K562 (cell line): ENCODE measurements around the gene IFITM2. TPM values are rescaled to one million over a fixed set of nuclear protein-coding genes. Genes with fewer than 3 reads are reported as not detected.

Experiments
- ATAC-seq: fragments of 200-7000 bp; cut with Tn5 transposase; 3 replicates; pipeline ENCODE4 v1.9.1; 2020; ENCODE audit warnings: moderate library complexity
- BruUV-seq: library from RNA; stranded (reverse); fragments of 400-500 nt; replicated peaks from 2 replicates; lab custom pipeline; 2021; lab: Mats Ljungman, UMichigan
- CTCF ChIA-PET: fragments of 300-600 bp; formaldehyde crosslinking; extraction: SDS; loops from one replicate; lab custom pipeline; 2021; ENCODE audit warnings: low intra/inter-chr PET ratio; lab: Yijun Ruan, JAX
- POLR2A ChIA-PET: fragments of 300-600, 350-650 bp; sonication (Branson Sonifier 250); formaldehyde crosslinking; extraction: SDS; loops from one replicate; lab custom pipeline; 2021; ENCODE audit warnings: antibody characterized with exemption, inconsistent platforms; lab: Yijun Ruan, JAX
- DNase-seq, 4 experiments: peaks; one replicate each; pipeline versions ENCODE4 v3.0.0 to v3.0.0-alpha.2; 2011 to 2018; ENCODE audit warnings: low spot score in 3 of 4, mixed read lengths in 3 of 4; ENCODE audit errors: extremely low read depth in 1 of 4
- FAIRE-seq: peaks from 2 replicates; lab custom pipeline; 2011; peaks lifted over from hg19 to GRCh38; lab: Jason Lieb, UNC
- H2AFZ ChIP-seq: 2 replicates; pipeline ENCODE4 v1.6.0; 2011; ENCODE audit warnings: low read depth, low read length, control low read depth, inconsistent platforms
- H3K27ac ChIP-seq: fragments of 200-600 bp; 3 replicates; pipeline ENCODE4 v1.8.0; 2011; ENCODE audit warnings: low read depth, mild to moderate bottlenecking, control low read depth, inconsistent platforms, low read length, moderate library complexity, mixed read lengths; ENCODE audit errors: extremely low read depth
- H3K27me3 ChIP-seq, 2 experiments: fragments of 300-600 bp in 1 of 2; 2 replicates in 1 of 2; 3 replicates in 1 of 2; pipeline versions ENCODE4 v1.6.0 to v1.8.0; 2011; ENCODE audit warnings: inconsistent platforms in 2 of 2, low read length in 2 of 2, mild to moderate bottlenecking in 1 of 2, mixed read lengths in 1 of 2, moderate library complexity in 1 of 2; ENCODE audit not compliant: control insufficient read depth in 2 of 2, insufficient read depth in 2 of 2
- H3K36me3 ChIP-seq: fragments of 300-600 bp; 3 replicates; pipeline ENCODE4 v1.8.0; 2011; ENCODE audit warnings: mild to moderate bottlenecking, low read length, inconsistent platforms; ENCODE audit not compliant: control insufficient read depth, insufficient read depth
- H3K4me1 ChIP-seq, 2 experiments: fragments of 200-600 bp in 1 of 2; replicated peaks in 1 of 2; 2 replicates in 1 of 2; 3 replicates in 1 of 2; pipeline versions ENCODE4 v1.5.1 to v1.8.0; 2011; ENCODE audit warnings: inconsistent platforms in 2 of 2, low read length in 2 of 2, mild to moderate bottlenecking in 1 of 2, mixed read lengths in 1 of 2, moderate library complexity in 1 of 2; ENCODE audit not compliant: control insufficient read depth in 2 of 2, insufficient read depth in 2 of 2
- H3K4me2 ChIP-seq: 2 replicates; pipeline ENCODE4 v1.6.1; 2011; ENCODE audit warnings: low read length, control low read depth, inconsistent platforms, mixed read lengths; ENCODE audit not compliant: insufficient read depth
- H3K4me3 ChIP-seq: fragments of 200-600 bp; sonication (generic), shearing (Covaris generic); 2 replicates; pipeline ENCODE4 v1.5.1; 2016; ENCODE audit warnings: control low read depth, inconsistent platforms
- H3K79me2 ChIP-seq: fragments of 200-600 bp; 3 replicates; pipeline ENCODE4 v1.8.0; 2011; ENCODE audit warnings: low read length, inconsistent platforms; ENCODE audit not compliant: control insufficient read depth, insufficient read depth
- H3K9ac ChIP-seq, 2 experiments: 2 replicates each; pipeline versions ENCODE4 v1.6.0 to v1.6.1; 2011; ENCODE audit warnings: low read depth in 2 of 2, low read length in 2 of 2, control low read depth in 1 of 2, inconsistent platforms in 1 of 2, mild to moderate bottlenecking in 1 of 2, mixed read lengths in 1 of 2; ENCODE audit not compliant: insufficient read depth in 1 of 2
- H3K9me1 ChIP-seq: one replicate; pipeline ENCODE4 v1.6.0; 2011; ENCODE audit warnings: inconsistent platforms, mild to moderate bottlenecking, low read length, moderate library complexity; ENCODE audit not compliant: control insufficient read depth, insufficient read depth
- H3K9me3 ChIP-seq: replicated peaks from 2 replicates; pipeline ENCODE4 v1.5.1; 2011; ENCODE audit warnings: low read depth, low read length, inconsistent platforms; ENCODE audit not compliant: control insufficient read depth, insufficient read depth
- H4K20me1 ChIP-seq: replicated peaks from 2 replicates; pipeline ENCODE4 v1.6.1; 2011; ENCODE audit warnings: low read length, inconsistent platforms, mixed read lengths; ENCODE audit not compliant: control insufficient read depth, insufficient read depth
- ATF4 ChIP-seq: fragments of 450-650 bp; formaldehyde crosslinking; IDR thresholded peaks from 2 replicates; pipeline ENCODE4 v1.4.0; 2022; ENCODE audit warnings: mild to moderate bottlenecking, moderate library complexity
- BCLAF1 ChIP-seq, 2 experiments: fragments of 450-650 bp in 1 of 2; IDR thresholded peaks; 2 replicates each; pipeline ENCODE4 v1.6.1; 2011 to 2017; ENCODE audit warnings: low read depth in 2 of 2, antibody characterized with exemption in 1 of 2, borderline replicate concordance in 1 of 2, low read length in 1 of 2, mild to moderate bottlenecking in 1 of 2, mixed read lengths in 1 of 2; ENCODE audit not compliant: control insufficient read depth in 1 of 2
- HDAC2 ChIP-seq: fragments of 450-650 bp; IDR thresholded peaks from 2 replicates; pipeline ENCODE4 v1.6.1; 2016; ENCODE audit warnings: mild to moderate bottlenecking
- HSF4 ChIP-seq: fragments of 250-450 bp; sonication (Bioruptor Pico); IDR thresholded peaks from 2 replicates; pipeline ENCODE4 v2.1.2; 2022; ENCODE audit warnings: mild to moderate bottlenecking, moderate library complexity, borderline replicate concordance
- IRF9 ChIP-seq: fragments of 450-650 bp; IDR thresholded peaks from 2 replicates; pipeline ENCODE4 v1.6.1; 2016; ENCODE audit warnings: missing biosample characterization, missing genetic modification characterization
- MECOM ChIP-seq: fragments of 250-450 bp; sonication (Bioruptor Pico); IDR thresholded peaks from 2 replicates; pipeline ENCODE4 v1.8.0; 2022; ENCODE audit warnings: inconsistent platforms
- MNT ChIP-seq, 2 experiments: fragments of 450-650 bp; conservative IDR thresholded peaks; 2 replicates each; pipeline ENCODE4 v1.6.1; 2017; ENCODE audit warnings: mild to moderate bottlenecking in 2 of 2, moderate library complexity in 2 of 2
- NR2C2 ChIP-seq, 2 experiments: fragments of 200-800 bp in 1 of 2; sonication (Bioruptor generic) in 1 of 2; sonication (generic) in 1 of 2; formaldehyde crosslinking in 1 of 2; IDR thresholded peaks; 2 replicates each; pipeline versions ENCODE4 v1.6.1 to v1.8.0; 2016 to 2022; ENCODE audit warnings: mild to moderate bottlenecking in 1 of 2, missing compliant biosample characterization in 1 of 2, missing genetic modification characterization in 1 of 2, missing genetic modification reagents in 1 of 2
- XRCC5 ChIP-seq: fragments of 200-400 bp; formaldehyde crosslinking; IDR thresholded peaks from 2 replicates; pipeline ENCODE4 v1.6.1; 2017; ENCODE audit warnings: low read depth, mild to moderate bottlenecking, low read length
- ZBTB33 ChIP-seq: sonication (generic); formaldehyde crosslinking; IDR thresholded peaks from 2 replicates; pipeline ENCODE4 v1.8.1; 2023; ENCODE audit warnings: mild to moderate bottlenecking, missing genetic modification reagents
- WGBS: fragments of 100-300 bp; shearing (Covaris generic); methylation state at CpG from one replicate; pipeline ENCODE4 v1.1.6; 2016; ENCODE audit warnings: low coverage, mixed read lengths; ENCODE audit not compliant: insufficient coverage; ENCODE audit errors: missing lambda C conversion rate; 5-methylcytosine and 5-hydroxymethylcytosine counted together
- in situ Hi-C: fragments of 300-500 bp; cut with MboI; formaldehyde crosslinking; loops from 4 replicates; pipeline ENCODE4 v1.15.0; 2018; ENCODE audit warnings: inconsistent platforms, mixed read lengths
- intact Hi-C: fragments of 100-400 bp; cut with micrococcal nuclease; formaldehyde crosslinking; loops from 2 replicates; pipeline ENCODE4 v1.14.2; 2022
- polyA plus RNA-seq, 8 experiments: library from polyadenylated mRNA; depleted of rRNA in 4 of 8; stranded (reverse) in 5 of 8; unstranded in 3 of 8; fragments of >200 nt; fragmentation: Nextera tagmentation in 2 of 8; fragmentation: Illumina TruSeq in 1 of 8; extraction: Ambion mirVana in 2 of 8; extraction: Trizol in 1 of 8; gene quantifications; 2 replicates each; pipeline versions ENCODE4 v1.2.1 to v1.2.3, GENCODE V29; 2011 to 2014; ENCODE audit warnings: inconsistent platforms in 1 of 8, missing spikeins in 1 of 8
- total RNA-seq, 7 experiments: library from RNA; depleted of rRNA in 6 of 7; stranded (reverse); fragments of >200 nt in 6 of 7; fragmentation: Illumina TruSeq in 2 of 7; extraction: Trizol in 2 of 7; gene quantifications; 2 replicates each; pipeline versions ENCODE4 v1.2.1 to v1.2.3, GENCODE V29; 2011 to 2021; ENCODE audit warnings: low replicate concordance in 1 of 7

IFITM2 gene
- total and polyA plus RNA-seq, 9 of the 15 experiments (the other 6 are each of a cell fraction or from before 2014, with no cell fraction given), result 52.8 to 4,872 (median 356) TPM

GRCh38 chr11:287821-288477 is 19.7 kb upstream of the IFITM2 start:
- Histone ChIP-seq H3K9me1 (no peaks in the 10 kb centered on the region), H3K9me3 (no peaks in the 10 kb centered on the region), H4K20me1 (no peaks in the 10 kb centered on the region), H3K27me3 (no peaks in the 10 kb centered on the region), H3K4me2 (peak overlapping the region; percentile 85), H3K36me3 (peaks cover 33% of the 10 kb centered on the region; the same call in 2 of the 3 replicates), H2AFZ (peak overlapping the region; percentile 16), H3K4me1 (peaks cover 15 to 84% of the 10 kb centered on the region in 2 experiments; a peak in 4 of 5 replicates), H3K9ac (peak overlapping the region; percentile 87 to 99), H3K27ac (peak overlapping the region; percentile 85), H3K4me3 (peak overlapping the region; percentile 58), H3K79me2 (peaks cover 37% of the 10 kb centered on the region)
- ChIA-PET CTCF (no interaction called here), POLR2A (interaction anchor here (0.6 to 1.4 kb wide), 5 partner anchors 8 to 151 kb away, joined by 3 to 4 read pairs (median 3); partner anchors contain the start of gene NLRP6)
- WGBS, result 1% methylated on average over 40 of the region's 41 CpGs
- TSS peak; percentile 49 for BruUV-seq
- ATAC-seq (peak; percentile 57), FAIRE-seq (peak; percentile 55), DNase-seq (peak; percentile 48 to 62 (median 59))
- in situ Hi-C loops (no loop called here), intact Hi-C loops (no loop called here)
- TF ChIP-seq IRF9 (tag) (no peak), ATF4 (CRISPR knock-in tag) (no peak), MNT (conservative IDR thresholded peaks at IDR 0.05) (peak in 1 of 2 experiments; percentile 61; a peak in 2 of 4 replicates), HDAC2 (0 out of 2 replicates have a peak, but pooled peaks have one; percentile 25), BCLAF1 (IDR thresholded peaks at IDR 0.05; ENCODE audit: borderline replicate concordance in 1 of 2, control insufficient read depth in 1 of 2, low read depth in 2 of 2, low read length in 1 of 2) (no peak), MECOM (CRISPR knock-in tag) (no peak), XRCC5 (0 out of 2 replicates have a peak, but pooled peaks have one; percentile 33), NR2C2 (CRISPR knock-in tag; IDR thresholded peaks at IDR 0.05) (no peak; the same call in 1 of the 2 replicates), NR2C2 (tag; IDR thresholded peaks at IDR 0.05) (peak; percentile 30; the same call in 1 of the 2 replicates), HSF4 (no peak), ZBTB33 (CRISPR knock-in tag) (0 out of 2 replicates have a peak, but pooled peaks have one; percentile 11)
